Right hindlimb (tissue), 1 donor: Measurements from ENCODE around the gene TP53INP2.
"Not testable (repeated sequence)": the region's sequence is repeated elsewhere in the genome, so short reads cannot be mapped to it uniquely, and the experiment has no call there.

ENCODE experiments used
- DNase-seq: peaks from one replicate; pipeline ENCODE4 v3.0.0-alpha.2; 2018

TP53INP2 gene, protein sequence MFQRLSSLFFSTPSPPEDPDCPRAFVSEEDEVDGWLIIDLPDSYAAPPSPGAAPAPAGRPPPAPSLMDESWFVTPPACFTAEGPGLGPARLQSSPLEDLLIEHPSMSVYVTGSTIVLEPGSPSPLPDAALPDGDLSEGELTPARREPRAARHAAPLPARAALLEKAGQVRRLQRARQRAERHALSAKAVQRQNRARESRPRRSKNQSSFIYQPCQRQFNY

DNA sequence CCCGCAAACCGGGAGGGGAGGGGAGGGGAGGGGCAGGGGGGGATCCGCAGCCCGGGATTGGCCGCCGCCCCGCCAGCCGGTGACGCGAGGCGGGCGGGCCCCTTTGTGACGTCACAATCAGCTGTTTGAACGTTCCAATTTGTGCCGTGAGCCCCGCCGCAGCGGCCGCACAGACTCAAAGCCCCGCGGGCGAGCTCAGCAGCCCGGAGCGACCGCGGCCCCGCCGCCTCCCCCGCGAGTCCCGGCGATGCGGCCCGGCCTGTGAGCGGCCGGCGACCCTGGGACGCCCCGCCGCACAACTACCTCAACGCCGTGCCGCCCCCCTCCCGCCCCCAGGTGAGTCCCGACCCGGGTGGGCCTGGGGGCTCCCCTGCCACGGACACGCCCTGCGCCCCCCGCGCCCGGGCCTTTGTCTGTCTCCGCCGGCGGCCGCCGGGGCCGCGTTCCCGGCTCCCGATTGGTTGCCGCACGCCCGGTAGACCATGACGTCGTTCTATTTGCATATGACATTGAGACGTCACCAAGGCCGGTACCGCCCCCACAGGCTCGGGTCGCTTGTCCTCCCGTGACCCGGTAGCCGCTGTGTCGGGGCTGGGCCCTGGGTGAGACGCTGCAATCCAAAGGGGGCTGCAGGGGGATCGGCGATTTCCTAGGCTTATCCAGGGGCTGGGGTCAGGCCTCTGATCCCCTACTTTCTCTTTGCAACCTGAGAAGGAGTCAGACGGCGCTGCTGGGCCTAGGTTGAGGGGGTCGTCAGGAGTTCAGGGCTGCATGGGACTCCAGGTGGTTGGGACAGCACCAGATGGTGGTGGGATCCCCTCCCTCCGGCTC, at the start of gene TP53INP2:
Gene TP53INP2, plus strand, starts transcription at position 168 of the 831 bp plus-strand sequence. CDS start 4,396 bp downstream, outside the sequence.
- DNase-seq: peak; percentile 90

DNA sequence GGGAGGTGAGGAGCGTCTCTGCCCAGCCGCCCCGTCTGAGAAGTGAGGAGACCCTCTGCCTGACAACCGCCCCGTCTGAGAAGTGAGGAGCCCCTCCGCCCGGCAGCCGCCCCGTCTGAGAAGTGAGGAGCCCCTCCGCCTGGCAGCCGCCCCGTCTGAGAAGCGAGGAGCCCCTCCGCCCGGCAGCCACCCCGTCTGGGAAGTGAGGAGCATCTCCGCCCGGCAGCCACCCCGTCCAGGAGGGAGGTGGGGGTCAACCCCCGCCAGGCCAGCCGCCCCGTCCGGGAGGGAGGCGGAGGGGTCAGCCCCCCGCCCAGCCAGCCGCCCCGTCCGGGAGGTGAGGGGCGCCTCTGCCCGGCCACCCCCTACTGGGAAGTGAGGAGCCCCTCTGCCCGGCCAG, 45.5 kb upstream of the TP53INP2 start:
- not testable (repeated sequence) for DNase-seq

DNA sequence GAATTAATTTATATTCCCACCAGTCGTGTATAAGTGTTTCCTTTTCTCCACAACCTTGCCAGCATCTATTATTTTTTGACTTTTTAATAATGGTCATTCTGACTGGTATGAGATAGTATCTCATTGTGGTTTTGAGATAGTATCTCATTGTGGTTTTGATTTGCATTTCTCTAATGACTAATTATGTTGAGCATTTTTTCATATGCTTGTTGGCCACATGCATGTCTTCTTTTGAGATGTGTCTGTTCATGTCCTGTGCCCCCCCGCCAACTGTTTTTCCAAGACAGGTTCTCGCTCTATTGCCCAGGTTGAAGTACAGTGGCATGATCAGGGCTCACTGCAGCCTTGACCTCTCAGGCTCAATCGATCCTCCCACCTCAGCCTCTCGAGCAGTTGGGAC, 42.3 kb upstream of the TP53INP2 start:
- not testable (repeated sequence) for DNase-seq

DNA sequence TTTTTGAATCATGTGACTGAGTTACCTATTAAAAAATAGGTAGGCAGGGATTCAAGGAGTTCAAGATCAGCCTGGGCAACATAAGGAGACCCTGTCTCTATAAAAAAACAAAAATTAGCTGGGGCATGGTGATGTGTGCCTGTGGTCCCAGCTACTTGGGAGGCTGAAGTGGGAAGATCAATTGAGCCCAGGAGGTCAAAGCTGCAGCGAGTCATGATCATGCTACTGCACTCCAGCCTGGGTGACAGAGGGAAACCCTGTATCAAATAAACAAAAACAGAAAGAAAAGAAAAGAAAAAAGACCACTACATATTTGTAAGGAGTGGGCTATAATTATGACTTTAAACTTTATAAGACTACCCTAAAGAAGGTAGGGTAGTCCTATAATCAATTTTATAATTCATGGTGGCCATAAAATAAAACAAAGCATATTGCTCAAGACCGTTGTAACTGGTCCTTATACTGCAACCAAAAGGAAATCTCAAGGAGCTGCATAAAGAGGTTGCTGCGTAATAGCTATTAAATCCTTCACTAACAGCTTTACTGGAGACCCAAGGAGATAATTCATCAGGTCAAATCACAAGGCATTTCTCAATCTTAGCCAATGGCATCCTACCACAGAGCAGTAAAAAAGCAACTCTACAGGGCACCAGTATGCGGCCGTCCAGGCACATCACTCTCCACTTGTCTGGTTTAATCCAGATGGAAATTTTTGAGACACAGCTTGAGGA, 40.8 kb upstream of the TP53INP2 start:
- DNase-seq: no peak

DNA sequence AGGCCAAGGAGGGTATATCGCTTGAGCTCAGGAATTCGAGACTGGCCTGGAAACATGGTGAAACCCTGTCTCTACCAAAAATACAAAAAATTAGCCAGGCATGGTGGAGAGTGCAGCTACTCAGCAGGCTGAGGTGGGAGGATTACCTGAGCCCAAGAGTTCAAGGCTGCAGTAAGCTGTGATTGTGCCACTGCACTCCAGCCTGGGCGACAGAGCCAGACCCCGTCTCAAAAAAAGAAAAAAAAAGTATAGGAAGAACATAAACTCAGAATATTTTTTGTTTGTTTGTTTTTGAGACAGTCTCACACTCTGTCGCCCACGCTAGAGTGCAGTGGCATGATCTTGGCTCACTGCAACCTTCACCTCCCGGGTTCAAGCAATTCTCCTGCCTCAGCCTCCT, 39.4 kb upstream of the TP53INP2 start:
- not testable (repeated sequence) for DNase-seq

DNA sequence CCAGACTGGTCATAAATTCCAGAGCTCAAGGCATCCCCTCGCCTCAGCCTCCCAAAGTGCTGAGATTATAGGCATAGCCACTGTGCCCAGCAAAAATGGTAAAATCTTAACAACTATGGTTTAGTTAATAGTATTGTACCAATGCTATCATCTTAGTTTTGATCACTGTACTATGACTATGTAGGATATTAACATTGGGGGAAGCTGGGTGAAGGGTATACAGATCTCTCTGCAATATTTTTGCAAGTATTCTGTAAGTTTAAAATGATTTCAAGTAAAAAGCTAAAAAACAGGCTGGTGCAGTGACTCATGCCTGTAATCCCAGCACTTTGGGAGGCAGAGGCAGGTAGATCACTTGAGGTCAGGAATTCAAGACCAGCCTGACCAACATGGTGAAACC, 35.0 kb upstream of the TP53INP2 start:
- DNase-seq: no peak

DNA sequence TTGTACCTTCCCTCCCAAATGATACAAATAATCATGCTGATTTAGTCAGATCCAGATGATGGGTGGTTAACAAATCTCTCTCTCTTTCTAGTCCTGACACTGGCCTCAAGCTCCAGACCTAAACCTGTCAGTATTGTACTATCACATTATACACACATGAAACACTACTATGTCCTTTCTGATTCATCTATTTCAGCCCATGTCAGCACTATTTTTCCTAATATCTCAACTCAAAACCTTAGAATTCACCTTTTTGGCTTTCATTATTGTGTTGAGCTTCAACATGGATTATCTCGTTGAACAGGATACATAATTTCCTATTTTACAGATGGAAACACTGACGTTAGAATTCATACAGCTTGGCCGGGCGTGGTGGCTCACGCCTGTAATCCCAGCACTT, 30.7 kb upstream of the TP53INP2 start:
- no peak for DNase-seq

DNA sequence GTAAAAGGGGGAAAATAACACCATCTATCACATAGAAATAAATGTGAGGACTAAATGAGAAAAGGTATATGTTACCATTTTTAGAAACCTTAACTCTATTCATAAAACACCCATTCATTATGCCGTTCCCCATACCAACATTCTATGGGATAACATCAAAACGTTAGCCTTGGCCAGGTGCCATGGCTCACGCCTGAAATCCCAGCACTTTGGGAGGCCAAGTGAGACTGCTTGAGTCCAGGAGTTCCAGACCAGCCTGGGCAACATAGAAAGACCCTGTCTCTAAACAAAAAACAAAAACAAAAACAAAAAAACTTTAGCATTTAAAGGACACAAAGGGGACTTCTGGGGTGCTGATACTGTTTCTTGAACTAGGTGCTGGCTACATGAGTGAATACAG, 28.6 kb upstream of the TP53INP2 start:
- DNase-seq: no peak

DNA sequence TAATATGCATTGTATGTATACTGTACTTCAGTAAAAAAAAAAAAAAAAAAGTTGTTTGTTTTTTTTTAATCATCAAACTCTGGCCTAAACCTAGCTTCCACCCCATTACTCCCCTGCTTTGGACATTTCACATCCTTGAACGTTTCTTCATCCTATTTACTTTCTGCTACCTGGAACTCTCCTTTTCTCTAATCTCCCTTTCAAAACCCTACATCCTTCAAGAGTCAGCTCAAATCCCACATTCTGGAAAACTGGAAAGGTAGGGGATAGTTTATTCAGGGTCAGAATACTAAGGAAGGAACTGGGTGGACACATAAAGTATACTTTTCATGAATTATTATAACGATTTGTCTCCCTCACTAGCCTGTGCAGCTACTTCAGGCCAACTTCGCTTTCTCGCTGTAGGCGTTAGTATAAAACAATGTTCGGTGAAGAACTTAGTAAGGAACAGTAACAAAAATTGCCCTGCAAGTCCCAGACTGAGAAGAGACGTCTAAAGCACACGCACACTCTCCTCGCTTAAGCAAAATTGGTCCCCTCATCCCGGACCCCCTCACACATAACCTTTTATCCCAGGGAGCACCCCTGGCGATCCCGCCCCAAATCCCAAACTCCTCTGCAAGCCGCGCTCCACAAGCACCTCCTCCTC, 28.0 kb upstream of the TP53INP2 start:
- no peak for DNase-seq

DNA sequence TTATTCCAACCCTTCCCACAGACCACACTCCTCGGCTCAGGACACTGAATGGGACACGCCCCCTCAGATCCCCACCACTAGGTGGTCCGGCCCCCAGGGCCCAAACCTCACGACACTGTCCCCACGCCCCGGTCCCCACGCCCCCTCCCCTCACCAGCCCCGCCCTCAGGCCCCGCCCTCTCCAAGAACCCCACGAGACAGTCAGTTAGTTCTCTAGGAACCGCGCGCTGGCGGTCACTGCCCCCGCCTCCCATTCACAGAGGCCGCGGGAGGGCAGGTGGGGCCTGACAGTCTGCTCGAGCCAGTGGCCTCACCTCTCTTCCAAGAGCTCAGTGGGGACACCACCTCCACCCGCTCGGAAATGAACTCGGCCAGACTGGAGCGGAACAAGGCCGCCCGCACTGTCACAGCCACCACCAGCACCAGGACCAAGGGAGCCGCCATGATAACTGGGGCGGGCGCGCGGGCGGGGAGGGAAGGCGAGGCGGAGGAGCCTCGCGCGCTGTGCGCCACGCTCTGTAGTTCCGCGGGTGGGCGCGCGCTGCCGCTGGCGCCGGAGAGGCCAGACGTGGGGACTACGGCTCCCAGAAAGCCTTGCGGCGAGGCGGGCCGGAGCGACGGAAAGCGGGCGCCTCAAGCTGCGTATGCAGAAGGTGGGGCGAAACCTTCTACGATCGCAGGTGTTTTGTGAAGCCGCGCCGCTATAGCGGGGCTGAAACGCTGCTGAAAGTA, 27.3 kb upstream of the TP53INP2 start, which contains the start of gene PIGU:
Gene PIGU, minus strand, starts transcription at position 451 of the 732 bp plus-strand sequence. Its CDS starts 7 bp downstream, at position 444.
- DNase-seq: peak; percentile 97

DNA sequence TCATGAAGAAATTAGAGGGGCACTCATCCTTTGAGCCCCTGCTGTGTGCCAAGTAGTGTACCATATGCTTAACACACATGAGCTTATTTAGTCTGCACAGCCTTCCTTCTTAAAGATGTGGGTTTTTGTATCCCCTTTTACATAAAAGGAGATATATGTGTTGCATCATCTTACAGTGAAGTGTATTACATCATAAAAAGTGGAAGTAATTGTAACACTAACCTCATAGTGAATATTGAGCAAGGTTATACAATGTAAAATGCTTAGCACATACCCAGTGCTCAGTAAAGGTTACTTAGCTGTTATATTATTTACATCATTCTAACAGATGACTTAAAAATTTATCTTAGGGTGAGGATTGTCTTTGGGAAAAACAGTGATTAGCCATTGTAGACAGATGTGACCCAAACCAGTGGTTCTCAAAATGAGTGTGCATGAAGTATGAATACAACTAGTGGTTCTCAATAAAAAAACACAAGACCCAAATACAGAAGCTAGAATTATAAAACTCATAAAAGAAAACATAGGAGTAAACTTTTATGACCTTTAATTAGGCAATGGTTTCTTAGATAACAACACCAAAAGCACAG, 23.5 kb upstream of the TP53INP2 start:
- no peak for DNase-seq

DNA sequence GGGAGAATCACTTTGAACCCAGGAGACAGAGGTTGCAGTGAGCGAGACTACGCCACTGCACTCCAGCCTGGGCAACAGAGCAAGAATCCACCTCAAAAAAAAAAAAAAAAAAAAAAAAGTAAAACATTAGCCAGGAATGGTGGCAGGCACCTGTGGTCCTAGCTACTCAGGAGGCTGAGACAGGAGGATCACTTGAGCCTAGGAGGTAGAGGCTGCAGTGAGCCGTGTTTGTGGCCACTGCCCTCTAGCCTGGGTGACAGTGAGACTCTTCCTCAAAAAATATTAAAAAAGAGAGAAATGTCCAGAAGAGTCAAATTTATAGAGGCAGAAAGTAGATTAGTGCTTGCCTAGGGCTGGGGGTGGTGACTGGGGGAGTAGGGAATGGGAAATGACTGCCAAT, 20.5 kb upstream of the TP53INP2 start:
- no peak for DNase-seq

DNA sequence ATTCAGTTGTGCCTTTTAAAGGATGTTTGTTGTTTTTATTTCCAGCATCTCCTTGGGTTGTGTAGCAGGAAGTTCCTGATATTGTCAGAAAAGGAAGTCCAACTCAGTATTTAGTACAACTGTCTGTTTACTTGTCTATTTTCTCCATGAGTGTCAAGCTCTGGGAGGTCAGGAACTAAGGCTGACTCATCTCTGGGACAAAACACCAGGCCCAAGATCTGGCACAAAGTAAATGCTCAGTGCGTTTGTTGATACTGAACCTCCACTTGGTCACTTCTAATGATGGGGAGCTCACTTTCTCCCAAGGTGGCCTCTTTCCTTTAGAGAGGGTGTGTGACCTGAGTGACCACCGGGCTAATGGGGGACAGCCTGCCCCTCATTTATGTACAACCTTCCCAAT, 14.7 kb upstream of the TP53INP2 start:
- DNase-seq: no peak

DNA sequence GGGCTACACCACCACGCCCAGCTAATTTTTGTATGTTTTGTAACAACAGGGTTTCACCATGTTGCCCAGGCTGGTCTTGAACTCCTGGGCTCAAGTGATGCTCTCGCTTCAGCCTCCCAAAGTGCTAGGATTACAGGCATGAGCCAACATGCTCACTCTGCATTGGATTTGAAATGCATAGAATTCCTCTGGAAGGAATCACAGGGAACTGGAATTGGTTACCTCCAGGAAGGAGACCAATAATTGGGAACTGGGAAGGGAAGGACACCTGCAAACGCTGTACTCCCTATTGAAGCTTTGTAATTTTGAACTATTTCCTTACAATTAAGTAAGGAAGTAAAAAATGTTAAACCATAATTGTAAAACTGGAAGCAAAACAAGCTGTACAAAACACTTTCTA, 12.3 kb upstream of the TP53INP2 start:
- no peak for DNase-seq

DNA sequence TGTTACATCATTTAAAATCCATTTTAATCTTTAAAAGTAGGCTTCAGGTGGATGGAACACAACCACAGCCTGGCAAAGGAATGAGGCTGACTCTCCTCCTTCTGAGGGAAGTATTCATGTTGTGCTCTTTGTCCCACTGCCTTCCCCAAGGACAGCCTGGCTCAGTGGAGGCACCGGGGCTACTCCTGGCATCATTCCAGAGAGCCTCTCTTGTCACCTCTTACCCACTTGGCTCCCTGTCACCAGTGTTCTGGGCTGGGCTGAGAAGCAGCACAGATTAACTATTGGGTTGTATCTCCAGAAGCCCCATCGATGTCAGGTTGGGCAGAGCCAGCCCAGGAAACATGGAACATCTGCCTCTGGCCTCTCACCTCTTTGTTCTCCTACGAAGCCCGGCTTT, 10.7 kb upstream of the TP53INP2 start:
- no peak for DNase-seq

DNA sequence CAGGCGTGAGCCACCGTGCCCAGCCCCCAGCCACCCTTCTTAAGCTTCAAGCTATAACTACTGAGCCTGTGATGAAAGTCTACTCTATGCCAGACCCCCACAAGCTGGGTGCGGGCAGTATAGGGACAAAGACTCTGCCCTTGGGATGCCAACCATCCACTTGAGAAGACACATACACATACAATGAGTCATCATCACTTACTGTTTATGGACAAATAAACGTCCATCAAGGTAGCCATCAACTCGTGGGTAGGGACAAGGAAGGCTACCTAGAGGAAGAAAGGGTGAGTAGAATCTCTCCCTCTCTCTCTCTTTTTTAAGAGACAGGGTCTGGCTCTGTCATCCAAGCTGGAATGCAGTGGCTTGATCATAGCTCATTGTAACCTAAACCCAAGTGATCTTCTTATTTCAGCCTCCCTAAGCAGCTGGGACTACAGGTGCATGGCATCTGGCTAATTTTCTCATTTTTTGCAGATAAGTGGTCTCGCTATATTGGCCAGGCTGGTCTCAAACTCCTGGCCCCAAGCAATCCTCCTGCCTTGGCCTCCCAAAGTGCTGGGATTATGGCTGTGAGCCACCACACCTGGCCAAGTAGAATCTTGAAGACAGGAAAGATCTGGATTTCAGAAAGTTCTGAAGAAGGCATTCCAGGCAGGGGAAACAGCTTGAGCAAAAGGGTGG, 2.6 kb upstream of the TP53INP2 start:
- no peak for DNase-seq

DNA sequence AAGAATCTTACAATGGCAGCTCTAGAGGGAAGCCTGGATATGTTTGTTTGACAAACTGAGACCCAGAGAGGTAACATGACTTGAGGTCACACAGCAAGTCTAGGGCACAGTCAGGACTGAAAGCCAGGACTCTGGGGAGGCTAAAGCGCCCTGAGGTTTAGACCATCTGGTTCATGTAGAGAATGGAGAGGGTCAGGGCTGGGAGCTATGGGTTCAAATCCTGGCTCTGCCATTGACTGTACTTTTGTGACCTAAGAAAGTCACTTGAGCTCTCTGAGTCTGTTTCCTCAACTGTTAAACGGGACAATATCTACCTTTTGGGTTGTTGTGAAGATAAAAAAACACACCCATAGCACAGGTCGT, 1.1 kb upstream of the TP53INP2 start:
- no peak for DNase-seq

DNA sequence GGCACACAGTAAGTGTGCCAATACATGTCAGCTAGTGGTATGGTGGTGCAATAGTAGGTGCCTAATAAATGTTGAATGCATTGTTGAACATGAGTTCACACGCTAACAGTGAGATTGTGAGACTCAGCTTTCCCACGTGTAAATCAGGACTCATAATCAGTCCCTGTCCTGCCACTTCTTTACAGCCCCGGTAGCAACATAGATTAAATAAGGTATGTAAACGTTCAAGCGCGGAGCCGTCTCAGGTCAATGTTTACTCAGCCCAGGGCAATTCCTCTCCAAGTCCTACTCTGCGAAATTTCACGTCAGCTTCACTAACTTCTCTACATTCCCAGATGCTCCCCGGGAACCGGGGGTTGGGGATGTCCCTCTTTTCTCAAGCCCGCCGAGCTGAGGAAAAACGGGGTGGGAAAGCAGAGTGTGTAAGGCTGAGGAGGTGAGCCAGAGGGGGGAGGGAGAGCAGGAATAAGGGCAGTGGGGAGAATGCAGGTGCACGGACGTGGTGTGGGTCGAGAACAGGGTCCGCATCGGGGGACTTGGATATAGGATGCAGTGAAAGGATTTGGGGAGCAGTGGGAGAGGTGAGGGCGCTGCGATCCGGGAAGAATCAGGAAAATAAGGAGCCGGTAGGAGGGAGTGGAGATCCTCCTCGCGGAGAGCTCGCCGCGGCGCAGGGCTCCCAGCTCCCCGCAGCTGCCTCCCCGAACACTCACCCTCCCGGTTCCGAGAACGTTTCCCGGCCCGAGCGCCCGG, 544 bp upstream of the TP53INP2 start:
- DNase-seq: peak; percentile 36

DNA sequence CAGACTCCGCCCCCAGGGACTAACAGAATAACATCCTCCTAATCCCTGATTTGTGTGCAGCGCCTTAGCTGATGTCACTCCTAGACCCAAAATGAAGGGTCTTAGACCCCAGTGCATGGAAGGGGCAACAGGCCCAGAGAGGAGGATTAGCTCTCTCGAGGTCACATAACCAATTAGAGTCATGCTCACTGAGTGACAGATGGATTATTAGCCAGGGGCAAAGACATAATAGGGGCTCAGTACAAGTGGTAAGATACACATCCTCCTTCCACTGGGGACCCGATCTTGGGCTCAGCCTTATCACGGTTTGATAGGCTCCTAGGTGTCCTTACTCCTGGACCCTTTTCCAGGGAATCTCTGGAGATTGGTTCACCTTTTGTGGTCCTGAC, 858 bp downstream of the TP53INP2 start:
- no peak for DNase-seq

DNA sequence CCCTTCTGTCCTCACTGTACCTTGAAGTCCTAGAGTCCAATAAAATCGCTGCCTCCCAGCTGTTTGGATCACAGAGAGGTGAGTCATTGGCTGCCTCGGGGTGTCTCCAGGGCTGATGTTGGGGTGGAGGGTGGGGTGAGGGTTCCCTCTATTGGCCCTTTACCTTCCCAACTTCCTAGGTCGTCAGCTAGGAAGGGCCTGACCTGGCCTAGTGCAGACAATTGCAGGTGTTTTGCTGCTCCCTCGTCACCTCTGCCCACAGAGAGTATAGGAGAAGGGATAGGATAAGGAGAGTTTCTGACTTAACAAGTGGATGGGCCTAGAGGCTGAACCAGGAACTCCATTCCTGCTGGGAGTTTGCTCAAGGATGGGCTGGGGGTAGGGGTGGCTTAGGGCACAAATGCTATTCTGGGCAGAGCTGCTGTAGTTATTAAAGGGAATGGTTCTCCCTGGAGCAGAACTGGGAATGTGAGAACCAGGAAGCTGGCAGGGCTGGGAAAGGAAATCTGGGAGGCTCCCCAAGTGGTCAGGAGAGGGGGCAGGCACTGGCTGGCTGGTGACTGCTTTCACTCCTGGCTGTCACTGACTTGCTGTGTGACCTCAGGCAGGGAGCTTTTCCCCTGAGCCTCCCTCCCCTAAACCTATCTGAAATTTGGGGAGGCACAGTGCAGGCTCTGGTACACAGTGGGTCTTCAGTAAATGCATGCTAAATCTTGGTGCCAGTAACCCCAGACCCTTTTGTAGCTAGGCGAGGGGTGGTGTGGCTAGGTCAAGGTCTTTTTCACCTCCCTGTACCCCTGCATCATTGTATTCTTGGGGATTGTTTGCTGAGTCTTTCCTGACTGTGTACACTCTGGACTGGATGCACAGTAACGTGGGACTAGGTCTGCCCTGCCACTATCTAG, 1.5 kb downstream of the TP53INP2 start:
- no peak for DNase-seq
